ENCODE measurements around the gene TMPRSS12. TPM values are rescaled to one million over a fixed set of nuclear protein-coding genes. Genes with fewer than 3 reads are reported as not detected.

Gene TMPRSS12
- total RNA-seq, 1 donor from 2014 or later, result not detected

DNA sequence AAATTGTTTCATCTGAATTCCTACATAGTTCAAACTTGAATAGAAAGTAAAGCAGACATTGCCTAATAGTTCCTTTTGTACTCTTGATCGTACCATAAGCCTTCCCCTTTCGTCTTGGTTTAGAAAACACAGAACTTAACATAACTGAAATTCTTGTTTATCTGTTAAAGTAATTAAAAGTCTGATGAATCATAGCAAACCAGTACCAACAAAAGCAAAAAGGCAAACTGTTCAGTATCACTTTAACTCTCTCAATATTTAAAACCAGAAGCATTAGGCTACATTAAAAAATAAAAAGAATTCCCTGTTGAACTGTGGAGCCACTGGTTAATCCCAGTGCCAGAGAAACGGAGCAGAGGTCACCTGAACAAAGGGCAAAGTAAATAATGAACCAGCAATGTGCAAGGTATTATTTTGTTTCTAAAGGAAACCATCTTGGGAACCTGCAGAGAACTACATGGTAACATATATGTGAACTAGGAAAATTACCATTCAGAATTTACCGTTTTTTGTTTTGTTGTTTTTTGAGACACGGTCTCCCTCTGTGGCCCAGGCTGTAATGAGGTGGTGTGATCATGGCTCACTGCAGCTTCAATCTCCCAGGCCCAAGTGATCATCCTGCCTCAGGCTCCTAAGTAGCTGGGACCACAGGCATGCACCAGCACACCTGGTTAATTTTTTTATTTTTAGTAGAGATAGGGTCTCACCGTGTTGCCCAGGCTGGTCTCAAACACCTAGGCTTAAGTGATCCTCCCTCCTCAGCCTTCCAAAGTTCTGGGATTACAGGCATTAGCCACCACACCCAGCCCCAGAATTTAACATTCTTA, 92.5 kb downstream of the TMPRSS12 start:
- H3K36me3 ChIP-seq, result no peaks in the 10 kb centered on the region
- Mint-ChIP-seq H3K4me3 (no peak overlapping the region), H3K9me3 (no peaks in the 10 kb centered on the region), H3K4me1 (peaks cover 24% of the 10 kb centered on the region), H3K36me3 (no peaks in the 10 kb centered on the region), H3K27ac (peak overlapping the region; percentile 5), H3K27me3 (ENCODE audit: insufficient read depth, low read depth) (peaks cover 4% of the 10 kb centered on the region)
- no peak overlapping the region for H3K27ac ChIP-seq
- no peaks in the 10 kb centered on the region for H3K79me2 ChIP-seq (ENCODE audit: low read depth)
- H3K4me2 ChIP-seq, result no peak overlapping the region
- no peaks in the 10 kb centered on the region for H3K4me1 ChIP-seq
- H3K4me3 ChIP-seq, result no peak overlapping the region
- H3F3A ChIP-seq (ENCODE audit: low read depth), result no peaks in the 10 kb centered on the region
- no peaks in the 10 kb centered on the region for H3K9me3 ChIP-seq (ENCODE audit: low read depth)
- H3K27me3 ChIP-seq, result no peaks in the 10 kb centered on the region
- DNase-seq (ENCODE audit: low spot score), result no peak
- H4K20me1 ChIP-seq (ENCODE audit: low read depth), result no peaks in the 10 kb centered on the region
- no peak for TF ChIP-seq EZH2phosphoT487 (IDR thresholded peaks at IDR 0.05)
- TF ChIP-seq, protein P1, sequence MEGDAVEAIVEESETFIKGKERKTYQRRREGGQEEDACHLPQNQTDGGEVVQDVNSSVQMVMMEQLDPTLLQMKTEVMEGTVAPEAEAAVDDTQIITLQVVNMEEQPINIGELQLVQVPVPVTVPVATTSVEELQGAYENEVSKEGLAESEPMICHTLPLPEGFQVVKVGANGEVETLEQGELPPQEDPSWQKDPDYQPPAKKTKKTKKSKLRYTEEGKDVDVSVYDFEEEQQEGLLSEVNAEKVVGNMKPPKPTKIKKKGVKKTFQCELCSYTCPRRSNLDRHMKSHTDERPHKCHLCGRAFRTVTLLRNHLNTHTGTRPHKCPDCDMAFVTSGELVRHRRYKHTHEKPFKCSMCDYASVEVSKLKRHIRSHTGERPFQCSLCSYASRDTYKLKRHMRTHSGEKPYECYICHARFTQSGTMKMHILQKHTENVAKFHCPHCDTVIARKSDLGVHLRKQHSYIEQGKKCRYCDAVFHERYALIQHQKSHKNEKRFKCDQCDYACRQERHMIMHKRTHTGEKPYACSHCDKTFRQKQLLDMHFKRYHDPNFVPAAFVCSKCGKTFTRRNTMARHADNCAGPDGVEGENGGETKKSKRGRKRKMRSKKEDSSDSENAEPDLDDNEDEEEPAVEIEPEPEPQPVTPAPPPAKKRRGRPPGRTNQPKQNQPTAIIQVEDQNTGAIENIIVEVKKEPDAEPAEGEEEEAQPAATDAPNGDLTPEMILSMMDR (IDR thresholded peaks at IDR 0.05), result no peak
- TF ChIP-seq EZH2 (IDR thresholded peaks at IDR 0.05), result no peak
- peak overlapping the region; percentile 1 for H2AFZ ChIP-seq (replicated peaks)
- H3K9ac ChIP-seq, result no peak overlapping the region

DNA sequence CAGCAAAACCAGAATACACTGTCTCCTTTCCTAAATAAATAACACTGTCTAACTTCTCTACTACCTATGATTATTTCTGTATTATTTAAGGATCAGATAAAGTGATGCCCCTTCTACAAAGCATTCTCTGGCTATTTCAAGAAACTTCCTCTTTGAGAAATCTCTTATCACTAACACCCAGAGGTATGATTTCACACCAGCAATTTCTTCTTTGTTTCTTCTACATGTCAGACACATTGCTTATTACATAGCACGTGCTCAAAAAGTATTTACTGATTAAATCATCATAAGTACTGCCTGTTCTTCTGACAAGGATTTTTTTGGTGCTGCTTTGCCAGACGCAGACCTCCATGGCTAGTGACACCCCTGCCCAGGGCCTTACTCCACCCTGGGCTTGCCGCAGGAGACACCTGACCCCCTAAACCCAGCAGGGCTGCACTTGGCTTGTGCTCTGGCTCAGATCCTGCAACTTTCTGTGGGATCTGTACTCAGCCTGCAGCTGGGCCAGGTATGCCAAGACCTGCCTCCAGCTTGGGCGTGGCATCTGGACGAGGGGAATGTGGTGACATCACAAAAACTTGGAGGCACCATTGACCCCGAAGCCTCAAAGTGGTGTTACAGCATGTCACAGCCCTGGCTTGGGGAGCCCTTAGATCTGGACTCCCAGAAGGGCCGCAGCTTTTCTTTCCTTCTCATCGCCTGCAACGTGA, 94.2 kb downstream of the TMPRSS12 start:
- no peak for TF ChIP-seq EZH2 (IDR thresholded peaks at IDR 0.05)
- TF ChIP-seq EZH2phosphoT487 (IDR thresholded peaks at IDR 0.05), result no peak
- TF ChIP-seq, protein P1 (IDR thresholded peaks at IDR 0.05), result no peak
- Histone ChIP-seq H3K4me1 (no peaks in the 10 kb centered on the region), H3F3A (ENCODE audit: low read depth) (no peaks in the 10 kb centered on the region), H3K27me3 (no peaks in the 10 kb centered on the region), H4K20me1 (ENCODE audit: low read depth) (no peaks in the 10 kb centered on the region), H3K27ac (no peak overlapping the region), H2AFZ (replicated peaks) (no peak overlapping the region), H3K36me3 (no peaks in the 10 kb centered on the region), H3K9me3 (ENCODE audit: low read depth) (no peaks in the 10 kb centered on the region), H3K4me2 (no peak overlapping the region), H3K79me2 (ENCODE audit: low read depth) (no peaks in the 10 kb centered on the region), H3K9ac (no peak overlapping the region), H3K4me3 (no peak overlapping the region)
- Mint-ChIP-seq H3K9me3 (no peaks in the 10 kb centered on the region), H3K4me1 (peaks cover 24% of the 10 kb centered on the region), H3K4me3 (no peak overlapping the region), H3K36me3 (no peaks in the 10 kb centered on the region), H3K27ac (no peak overlapping the region), H3K27me3 (ENCODE audit: insufficient read depth, low read depth) (peaks cover 4% of the 10 kb centered on the region)
- DNase-seq (ENCODE audit: low spot score), result no peak

Small RNA genes within 50 kb of the gene (small RNA-seq; reads per million reads assigned to genes)
- gene AC013244.2 (not detected), gene RN7SL519P (not detected)

Other genes starting within 250 kb of the TMPRSS12 start
- gene ATF1, start 78.8 kb upstream of the TMPRSS12 start, total RNA-seq (ENCODE audit: low replicate concordance), result 18.4 and 24.8 TPM in 2 replicates
- not detected in 2 replicates for gene HIGD1C, start 109.6 kb downstream of the TMPRSS12 start, total RNA-seq (ENCODE audit: low replicate concordance)
- 62.7 and 66.5 TPM in 2 replicates for gene SLC11A2, start 183.5 kb downstream of the TMPRSS12 start, total RNA-seq (ENCODE audit: low replicate concordance)
- gene LETMD1, start 205.4 kb downstream of the TMPRSS12 start, total RNA-seq (ENCODE audit: low replicate concordance), result 40.9 and 46.6 TPM in 2 replicates
- 28.6 and 30.9 TPM in 2 replicates for gene CSRNP2, start 240.7 kb downstream of the TMPRSS12 start, total RNA-seq (ENCODE audit: low replicate concordance)

Measured in neural progenitor cell (in vitro differentiated cells).